ENCODE results near the gene PRKAR1B. TPM values are rescaled to one million over a fixed set of nuclear protein-coding genes. Genes with fewer than 3 reads are reported as not detected.

Gene PRKAR1B
- total RNA-seq, 1 experiment from 2014 or later: 20.4 TPM

DNA sequence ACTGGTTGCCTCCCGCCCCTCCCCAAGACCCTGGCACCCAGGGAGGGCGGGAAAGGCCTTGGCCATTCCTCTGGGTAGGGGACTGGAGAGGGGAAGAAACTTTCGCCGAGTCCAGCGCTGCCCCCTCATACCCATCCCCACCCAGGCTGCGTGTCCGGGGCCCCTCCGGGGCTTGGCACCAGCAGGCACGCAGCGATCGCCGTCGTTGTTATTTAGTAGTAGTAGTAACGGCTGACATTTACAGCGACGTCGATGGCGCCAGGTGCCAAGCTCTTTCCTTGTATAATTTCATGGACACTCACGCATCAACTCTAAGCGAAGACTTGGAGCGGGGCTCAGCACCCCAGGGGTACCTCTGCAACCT lies 204.1 kb downstream of the PRKAR1B start:
- H3K27me3 ChIP-seq: peaks cover 26% of the 10 kb centered on the region
- no peak overlapping the region for H3K4me3 ChIP-seq

DNA sequence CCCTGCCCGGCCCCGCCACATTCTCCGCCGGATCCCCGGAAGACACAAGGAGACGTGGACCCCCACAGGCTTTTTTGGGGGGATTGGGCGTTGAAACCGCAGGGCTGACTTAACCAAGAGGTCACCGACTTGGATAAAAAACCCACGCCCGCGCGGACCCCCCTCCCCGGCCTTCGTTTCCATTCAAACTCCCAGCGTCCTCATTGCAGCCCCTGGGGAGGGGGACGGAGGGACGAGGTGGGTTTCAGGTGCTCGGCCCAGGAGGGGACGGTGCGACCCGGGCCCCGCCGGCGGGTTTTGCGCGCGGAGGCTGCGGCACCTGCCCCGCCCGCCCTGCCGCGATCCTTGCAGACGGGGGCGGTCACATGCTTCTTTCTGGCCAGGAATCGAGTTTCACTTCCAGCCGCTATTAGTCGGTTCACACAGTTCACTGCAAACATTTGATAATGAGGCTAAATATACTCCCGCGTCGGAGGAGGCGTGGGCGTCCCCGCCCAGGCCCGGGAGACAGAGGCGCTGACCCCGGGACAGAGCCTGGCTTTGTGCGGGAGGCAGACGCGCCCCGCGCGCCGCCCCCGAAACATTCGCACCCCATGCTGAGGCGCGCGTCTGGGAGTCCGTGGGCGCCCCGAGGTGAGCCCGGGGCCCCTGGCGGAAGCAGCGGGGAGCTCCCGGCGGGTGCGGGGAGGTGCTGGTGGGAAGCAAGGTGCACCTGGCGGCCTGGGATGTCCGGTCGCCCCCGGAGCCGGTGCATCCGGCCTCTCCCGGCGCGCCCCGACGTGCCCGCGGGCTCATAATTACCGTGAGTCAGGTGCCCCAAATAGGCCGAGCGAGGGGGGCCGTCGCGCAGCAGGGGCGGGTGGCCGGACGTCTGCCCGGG lies 204.8 kb downstream of the PRKAR1B start:
- no peak for DNase-seq
- Histone ChIP-seq H3K9me3 (no peaks in the 10 kb centered on the region), H3K27me3 (peaks cover 29% of the 10 kb centered on the region), H3K36me3 (no peaks in the 10 kb centered on the region), H3K4me3 (peak overlapping the region; percentile 22)

More for the DNA sequence above, 204.1 kb downstream of the PRKAR1B start:
- no peaks in the 10 kb centered on the region for H3K9me3 ChIP-seq
- H3K36me3 ChIP-seq: no peaks in the 10 kb centered on the region
- no peak for DNase-seq

DNA sequence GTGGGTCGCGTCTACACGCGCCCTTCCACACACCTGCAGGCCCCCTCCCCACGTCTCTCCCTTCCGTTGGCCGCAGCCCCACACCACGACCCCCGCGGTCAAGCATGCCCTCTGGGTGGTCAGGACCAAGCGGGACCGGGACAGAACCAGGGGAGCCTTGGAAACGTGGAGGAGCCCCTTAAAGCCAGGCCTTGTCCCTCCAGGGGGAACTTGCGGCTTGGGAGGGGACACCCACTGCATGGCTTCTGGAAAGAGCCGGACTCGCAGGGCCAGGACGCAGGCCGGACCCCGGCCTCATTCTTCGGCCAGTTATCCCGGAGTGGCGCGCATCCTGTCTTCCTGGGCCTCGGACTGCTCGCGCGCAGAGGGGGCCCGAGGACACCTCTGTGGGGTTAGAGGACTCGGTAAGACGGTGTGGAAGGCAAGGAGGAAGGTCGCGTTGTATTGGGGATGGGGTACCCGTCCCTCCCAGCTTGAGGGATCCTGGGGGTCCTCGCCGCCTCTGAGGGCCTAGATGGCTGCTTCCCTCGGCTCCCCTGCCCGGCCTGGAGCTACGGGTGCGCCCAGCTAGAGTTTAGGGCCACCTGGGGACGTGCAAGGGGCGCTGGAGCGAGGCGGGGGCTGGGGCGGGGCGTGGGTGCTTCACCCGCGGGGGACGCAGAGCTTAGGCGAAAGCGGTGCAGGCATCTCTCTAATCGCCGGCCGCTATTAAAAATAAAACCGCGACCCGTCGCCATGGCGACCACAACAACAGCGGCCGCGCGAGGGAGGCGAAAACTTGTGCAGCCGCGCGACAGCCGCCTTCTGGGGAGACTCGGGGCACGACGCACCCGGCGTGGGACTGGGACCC lies 205.6 kb downstream of the PRKAR1B start:
- H3K4me3 ChIP-seq: peak overlapping the region; percentile 22
- no peaks in the 10 kb centered on the region for H3K9me3 ChIP-seq
- H3K27me3 ChIP-seq: peaks cover 29% of the 10 kb centered on the region
- DNase-seq: peak; percentile 39
- H3K36me3 ChIP-seq: no peaks in the 10 kb centered on the region

DNA sequence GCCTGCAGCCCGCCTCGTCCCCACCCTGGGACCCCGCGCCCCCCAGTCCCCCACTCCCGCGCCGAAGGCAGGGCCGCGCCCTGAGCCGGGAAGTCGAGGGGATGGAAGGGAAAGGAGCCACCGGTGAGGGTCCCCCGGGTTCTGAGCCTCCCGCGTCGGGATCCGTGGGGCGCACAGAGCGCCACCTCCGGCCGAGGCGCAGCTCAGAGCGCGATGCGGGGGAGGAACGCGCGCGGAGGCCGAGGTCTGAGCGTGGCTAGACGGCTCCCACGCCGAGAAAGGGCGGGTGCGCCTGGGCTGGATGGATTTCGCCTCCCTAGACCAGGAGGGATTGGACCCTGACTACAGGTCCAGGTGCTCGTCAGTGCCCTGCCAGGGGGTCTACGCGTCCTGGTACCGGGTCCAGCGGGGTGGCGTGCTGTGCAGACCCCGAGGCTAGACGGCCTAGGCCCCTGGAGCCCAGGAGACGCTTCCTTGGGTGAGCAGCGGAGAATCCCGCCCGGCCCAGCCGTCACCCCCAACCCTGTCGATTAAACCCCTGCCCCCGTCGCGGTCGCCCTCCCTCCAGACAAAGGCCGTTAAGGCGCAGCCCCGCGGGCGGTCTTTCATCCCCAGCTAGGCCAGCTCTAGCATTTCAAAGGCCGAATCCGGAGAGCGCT lies 206.4 kb downstream of the PRKAR1B start:
- peaks cover 29% of the 10 kb centered on the region for H3K27me3 ChIP-seq
- H3K4me3 ChIP-seq: no peak overlapping the region
- DNase-seq: no peak
- no peaks in the 10 kb centered on the region for H3K9me3 ChIP-seq
- H3K36me3 ChIP-seq: no peaks in the 10 kb centered on the region

DNA sequence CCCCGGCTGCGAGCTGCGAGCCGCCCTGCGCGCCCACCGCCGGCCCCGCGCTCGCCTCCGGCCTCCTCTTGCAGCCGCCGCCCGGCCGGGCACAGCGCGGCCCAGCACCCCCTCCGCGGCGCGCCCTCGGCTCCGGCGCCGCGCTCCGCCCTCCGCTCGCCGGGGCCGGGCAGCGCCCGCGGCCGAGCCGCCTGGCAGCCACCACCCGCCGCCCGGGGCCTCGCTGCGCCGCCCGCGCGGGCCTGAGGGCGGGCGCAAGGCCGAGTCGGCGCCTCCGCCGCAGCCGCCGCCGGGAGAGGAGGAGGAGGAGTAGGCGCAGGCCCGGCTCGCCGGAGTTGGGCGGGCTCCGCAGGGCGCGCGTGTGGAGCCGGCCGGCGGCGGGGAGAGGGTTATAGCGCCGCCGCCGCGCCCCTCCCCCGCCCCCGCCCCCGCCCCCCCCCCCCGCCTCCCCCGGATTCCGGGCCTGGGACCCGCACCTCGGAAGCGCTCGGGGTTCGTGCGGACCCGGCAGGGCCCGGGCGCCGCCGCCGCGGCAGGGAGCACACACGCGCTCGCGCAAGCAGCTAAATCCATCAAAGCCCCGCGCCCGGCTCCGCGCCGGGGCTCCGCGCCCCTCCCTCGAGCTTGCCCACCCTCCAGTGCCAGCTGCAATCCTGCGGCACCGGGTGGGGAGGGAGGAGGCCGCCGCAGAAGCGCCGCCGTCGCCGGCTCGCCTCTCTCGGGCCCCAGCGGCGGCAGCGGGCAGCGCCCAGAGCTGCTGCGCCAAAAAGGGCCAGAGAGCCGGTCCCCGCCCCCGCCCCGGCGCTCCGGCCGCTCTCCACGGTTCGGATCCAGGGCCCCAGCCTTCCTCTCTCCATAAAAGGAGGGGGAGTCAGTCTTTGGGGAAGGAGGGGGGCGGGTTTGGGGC lies 207.3 kb downstream of the PRKAR1B start, which contains the start of gene PDGFA:
TSS of gene PDGFA (minus strand) at position 363 of the 907 bp plus-strand sequence. CDS start 845 bp downstream, outside the sequence.
- peaks cover 29% of the 10 kb centered on the region for H3K27me3 ChIP-seq
- peak; percentile 65 for DNase-seq
- no peaks in the 10 kb centered on the region for H3K36me3 ChIP-seq
- H3K4me3 ChIP-seq: peak within 1 kb of the TSS; percentile 60
- no peaks in the 10 kb centered on the region for H3K9me3 ChIP-seq

DNA sequence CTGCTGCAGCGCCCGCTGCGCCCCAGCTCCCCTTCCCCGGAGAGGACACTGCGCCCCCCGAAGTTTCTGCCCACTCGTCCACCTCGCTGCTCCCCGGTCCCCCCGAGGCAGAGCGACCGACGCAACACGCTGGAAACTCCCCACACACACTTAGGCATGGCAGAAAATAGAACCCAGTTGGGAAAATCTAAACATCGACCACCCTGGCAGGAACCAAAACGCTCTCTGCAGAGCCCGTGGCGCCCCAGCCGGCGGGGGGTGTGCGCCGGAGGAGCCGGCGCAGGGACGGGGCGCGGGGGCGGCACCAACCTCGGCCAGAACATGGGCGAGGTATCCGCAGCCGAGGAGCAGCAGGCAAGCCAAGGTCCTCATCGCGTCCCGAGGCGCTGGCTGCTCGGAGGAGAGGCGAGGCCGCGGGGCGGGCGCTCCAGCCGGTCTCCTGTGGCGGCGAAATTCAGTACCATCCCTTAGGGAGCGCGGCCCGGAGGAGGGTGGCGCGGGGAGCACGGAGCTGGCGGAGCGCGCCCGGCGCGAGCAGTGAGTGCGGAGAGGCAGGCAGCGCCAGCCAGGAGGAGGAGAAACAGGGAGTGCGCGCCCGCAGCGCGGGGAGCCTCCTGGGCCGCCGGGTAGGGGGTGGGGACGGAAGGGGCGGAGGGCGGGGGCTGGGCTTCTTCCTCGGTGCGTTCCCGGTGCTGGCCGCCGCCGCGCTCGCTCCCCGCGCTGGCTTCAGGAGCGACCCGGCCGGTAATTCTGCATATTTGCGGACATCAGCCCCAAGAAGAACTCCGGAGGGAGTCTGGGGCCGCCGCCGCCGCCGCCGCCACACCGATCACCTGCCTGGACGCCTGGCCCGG lies 208.2 kb downstream of the PRKAR1B start:
- no peaks in the 10 kb centered on the region for H3K9me3 ChIP-seq
- peak overlapping the region; percentile 60 for H3K4me3 ChIP-seq
- H3K27me3 ChIP-seq: peaks cover 29% of the 10 kb centered on the region
- DNase-seq: peak; percentile 79
- no peaks in the 10 kb centered on the region for H3K36me3 ChIP-seq

DNA sequence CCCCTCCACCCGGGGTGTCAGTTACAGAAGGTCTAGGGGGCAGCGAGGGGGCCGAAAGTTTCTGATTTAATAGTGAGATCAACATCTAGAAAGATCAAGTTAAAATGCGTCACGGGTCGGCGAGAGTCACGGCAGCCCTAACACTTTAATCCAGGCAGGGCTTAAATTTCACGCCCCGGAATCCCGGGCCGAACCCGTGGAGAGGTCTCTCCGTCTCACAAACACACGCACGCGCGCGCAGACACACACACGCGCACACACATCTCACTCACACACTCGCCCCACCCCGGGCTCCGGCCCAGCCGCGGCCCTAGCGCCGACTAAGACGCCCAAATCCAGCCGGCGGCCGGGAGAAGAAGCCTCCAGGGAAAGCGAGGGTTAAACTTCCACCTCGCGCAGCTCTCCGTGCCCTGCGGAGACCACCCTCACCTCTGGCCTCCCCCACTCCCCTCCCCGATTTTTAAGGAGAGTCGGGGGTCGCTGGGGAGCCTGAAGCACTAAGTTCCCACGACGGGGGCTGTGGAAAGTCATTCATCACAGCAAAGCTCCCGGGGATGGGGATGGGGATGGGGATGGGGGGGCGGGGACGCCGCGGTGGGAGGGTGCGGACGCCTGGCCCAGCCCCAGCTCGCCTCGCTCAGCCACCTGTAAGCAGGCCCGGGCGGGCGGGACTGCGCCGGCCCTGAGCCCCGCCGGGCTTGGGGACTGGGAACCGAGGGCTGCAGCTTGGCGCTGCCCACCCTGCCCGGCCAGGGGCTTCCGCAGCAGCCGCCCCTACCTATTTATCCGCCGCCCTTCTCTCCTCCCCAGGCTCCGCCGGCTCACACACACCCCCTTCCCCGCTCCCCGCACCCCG lies 209.1 kb downstream of the PRKAR1B start:
- Histone ChIP-seq H3K9me3 (no peaks in the 10 kb centered on the region), H3K27me3 (peaks cover 29% of the 10 kb centered on the region), H3K4me3 (peak overlapping the region; percentile 60), H3K36me3 (no peaks in the 10 kb centered on the region)
- peak; percentile 39 for DNase-seq

DNA sequence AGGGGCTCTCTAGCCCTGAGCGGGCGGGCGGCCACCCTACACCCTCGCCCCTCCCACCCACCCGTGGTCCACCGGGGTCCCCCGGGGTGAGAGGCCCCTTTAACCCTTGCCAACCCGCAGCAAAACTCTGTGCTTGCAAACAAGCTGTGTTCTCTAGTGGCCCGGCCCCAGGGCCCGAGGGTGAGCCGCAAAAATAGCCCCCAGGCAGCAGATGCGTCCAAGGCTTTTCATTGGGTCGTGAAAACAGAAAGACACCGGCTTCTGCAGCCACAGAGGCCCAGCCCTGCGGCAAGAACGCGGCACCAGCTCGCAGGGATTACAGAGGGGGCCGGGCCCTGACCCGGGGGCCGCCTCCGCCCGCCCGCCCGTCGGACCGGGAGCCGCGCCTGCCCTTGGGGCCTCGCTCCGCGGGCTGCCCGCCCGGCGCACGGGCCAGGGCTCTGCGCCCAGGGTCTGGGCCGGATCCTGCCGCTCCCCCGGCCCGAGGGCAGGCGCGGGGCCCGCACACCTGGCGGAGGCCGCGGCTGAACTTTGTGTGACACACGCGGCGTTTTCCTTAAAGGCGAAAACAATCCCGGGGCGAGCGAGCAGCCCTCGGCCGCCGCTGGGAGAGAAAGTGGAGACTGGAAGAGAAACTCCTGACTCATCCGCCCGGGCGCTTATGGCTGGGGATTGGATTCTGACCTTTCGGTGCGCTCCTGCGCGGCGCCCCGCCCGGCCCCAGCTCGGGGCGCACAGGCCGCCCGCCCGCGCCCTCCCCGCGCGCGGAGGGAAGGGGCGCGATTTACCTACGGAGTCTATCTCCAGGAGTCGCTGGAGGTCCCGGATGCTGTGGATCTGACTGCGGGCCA lies 210.2 kb downstream of the PRKAR1B start:
- Histone ChIP-seq H3K4me3 (peak overlapping the region; percentile 17; the same call in 1 of the 2 replicates), H3K27me3 (peaks cover 22% of the 10 kb centered on the region), H3K9me3 (no peaks in the 10 kb centered on the region), H3K36me3 (no peaks in the 10 kb centered on the region)
- peak; percentile 79 for DNase-seq

DNA sequence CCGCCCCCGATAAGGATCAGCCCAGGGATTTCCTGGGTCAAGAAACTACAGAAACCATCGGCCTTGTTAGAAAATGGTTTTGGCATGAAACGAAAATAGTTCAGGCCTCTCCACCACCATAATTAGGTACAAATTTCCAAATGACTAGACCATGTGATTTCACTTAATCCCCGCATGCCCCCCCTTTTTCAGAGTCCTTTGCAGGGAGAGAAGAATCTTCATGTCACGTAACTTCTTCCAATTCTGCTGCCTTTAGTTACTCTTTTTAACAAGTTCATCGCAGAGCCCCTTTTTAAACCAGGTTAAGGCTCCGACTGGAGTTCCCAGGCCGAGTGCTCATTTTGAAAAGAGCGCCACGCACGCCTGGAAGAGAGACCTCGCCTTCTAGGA lies 210.9 kb downstream of the PRKAR1B start:
- H3K9me3 ChIP-seq: no peaks in the 10 kb centered on the region
- H3K4me3 ChIP-seq: no peak overlapping the region
- H3K27me3 ChIP-seq: peaks cover 16% of the 10 kb centered on the region
- no peak for DNase-seq
- no peaks in the 10 kb centered on the region for H3K36me3 ChIP-seq

DNA sequence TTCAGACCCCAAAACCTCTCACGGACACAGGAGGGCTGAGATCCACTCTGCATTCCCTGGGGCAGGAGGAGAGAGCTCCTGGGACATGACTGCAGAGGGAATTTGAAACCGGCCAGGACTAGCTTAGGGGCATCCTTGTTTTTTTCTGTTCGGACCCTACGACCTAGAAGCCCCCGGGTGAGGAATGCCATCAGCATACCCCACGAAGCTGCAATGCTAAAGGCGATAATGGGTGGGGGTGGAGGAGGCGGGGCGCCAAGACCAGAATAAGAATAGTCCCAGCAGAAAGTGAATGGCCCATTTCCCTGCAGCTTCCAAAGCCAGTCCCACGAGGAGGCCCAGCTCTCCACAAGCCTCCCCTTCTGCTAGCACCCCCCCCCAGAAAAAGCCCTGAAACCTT lies 211.5 kb downstream of the PRKAR1B start:
- peaks cover 10% of the 10 kb centered on the region for H3K27me3 ChIP-seq
- no peaks in the 10 kb centered on the region for H3K9me3 ChIP-seq
- H3K36me3 ChIP-seq: no peaks in the 10 kb centered on the region
- no peak overlapping the region for H3K4me3 ChIP-seq
- DNase-seq: no peak

DNA sequence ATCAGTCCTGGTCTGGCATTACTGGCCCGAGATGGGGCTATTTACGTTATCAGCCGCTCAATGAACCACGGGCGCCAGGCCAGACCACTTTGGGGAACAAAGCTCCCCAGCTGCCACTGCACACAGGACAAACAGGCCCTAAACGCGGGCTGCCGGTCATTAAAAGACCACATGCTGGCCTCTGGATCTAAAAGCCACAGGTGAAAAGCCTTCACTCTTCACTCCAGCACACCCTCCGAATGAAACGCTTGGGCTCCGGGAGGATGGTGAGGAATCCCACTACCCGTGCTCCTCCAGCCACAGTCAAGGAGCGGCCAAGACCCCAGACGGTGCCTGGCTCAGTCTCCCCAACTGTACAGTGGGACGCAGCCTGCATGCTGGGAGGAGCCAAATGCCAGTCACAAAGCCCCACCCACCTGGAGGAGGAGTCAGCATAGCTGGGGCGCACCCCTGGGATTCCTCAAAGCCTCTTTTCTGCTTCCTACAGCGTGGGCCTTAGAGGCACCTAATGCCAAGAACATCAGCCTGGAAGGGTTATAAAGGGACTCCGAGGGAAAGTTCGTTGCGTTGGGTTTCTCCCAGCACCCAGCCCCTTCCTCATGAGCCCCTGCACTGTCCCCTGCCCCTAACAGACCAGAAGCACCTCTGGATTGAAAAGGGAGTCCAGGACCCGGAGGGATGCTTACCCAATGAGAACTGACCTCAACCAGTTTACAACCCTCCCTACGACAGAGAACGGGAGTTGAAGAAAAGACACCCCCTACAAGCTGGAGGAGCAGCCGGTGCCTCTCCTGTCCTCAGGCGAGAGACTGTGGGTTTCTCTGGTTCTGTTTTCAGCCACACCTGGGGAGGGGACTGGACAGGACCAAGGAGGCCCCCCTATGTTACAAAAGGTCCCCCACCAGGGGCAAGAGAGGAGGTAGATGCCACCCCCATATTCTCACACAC lies 212.2 kb downstream of the PRKAR1B start:
- Histone ChIP-seq H3K27me3 (peaks cover 4% of the 10 kb centered on the region; the same call in 1 of the 2 replicates), H3K36me3 (no peaks in the 10 kb centered on the region), H3K9me3 (no peaks in the 10 kb centered on the region), H3K4me3 (no peak overlapping the region)
- no peak for DNase-seq

DNA sequence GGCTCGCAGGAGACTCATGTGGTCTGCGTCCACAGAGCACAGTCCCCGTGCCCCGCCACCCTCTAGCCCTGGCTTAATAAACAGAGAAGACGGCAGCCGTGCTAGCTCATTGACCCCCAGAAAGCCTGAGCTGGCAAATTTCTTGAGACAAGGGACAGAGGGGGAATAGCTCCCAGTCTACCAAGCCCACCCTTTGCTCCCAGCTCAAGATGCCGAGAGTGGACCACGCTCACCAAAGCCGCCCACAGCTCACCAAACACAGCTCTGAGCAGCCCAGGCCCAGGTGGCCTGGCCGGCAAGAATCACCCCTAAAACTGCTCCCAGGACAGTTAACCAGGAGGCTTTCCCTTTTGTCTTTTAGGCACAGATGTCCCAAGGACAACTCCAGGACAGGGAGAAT lies 212.8 kb downstream of the PRKAR1B start:
- H3K36me3 ChIP-seq: no peaks in the 10 kb centered on the region
- H3K4me3 ChIP-seq: no peak overlapping the region
- no peak for DNase-seq
- H3K27me3 ChIP-seq: peaks cover 4% of the 10 kb centered on the region; the same call in 1 of the 2 replicates
- no peaks in the 10 kb centered on the region for H3K9me3 ChIP-seq

Data from MG63 (cell line).